GM23338 (cell line): Measurements from ENCODE around the gene PLPPR3. TPM values are rescaled to one million over a fixed set of nuclear protein-coding genes. Genes with fewer than 3 reads are reported as not detected.

ENCODE experiments used
- ATAC-seq: fragments of 200-7000 bp; cut with Tn5 transposase; 3 replicates; pipeline ENCODE4 v1.9.1; 2020
- DNase-seq: peaks from one replicate; pipeline ENCODE4 v3.0.0-alpha.2; 2015; ENCODE audit warnings: low spot score
- H2AFZ ChIP-seq: fragments of 200-600 bp; sonication (generic); 2 replicates; pipeline ENCODE4 v1.8.0; 2016; ENCODE audit warnings: antibody characterized with exemption, mild to moderate bottlenecking, moderate library complexity
- H3F3A ChIP-seq: fragments of 200-600 bp; sonication (generic); replicated peaks from 2 replicates; pipeline ENCODE4 v1.8.0; 2017; ENCODE audit warnings: antibody characterized with exemption, mixed run types, low read depth
- H3K27ac ChIP-seq: fragments of 200-600 bp; sonication (generic); 2 replicates; pipeline ENCODE4 v1.6.1; 2016; ENCODE audit warnings: low read depth
- H3K27me3 ChIP-seq: fragments of 200-600 bp; sonication (generic); 2 replicates; pipeline ENCODE4 v1.8.0; 2016; ENCODE audit warnings: mild to moderate bottlenecking, mixed run types, moderate library complexity; ENCODE audit not compliant: insufficient read depth
- H3K36me3 ChIP-seq: fragments of 200-600 bp; sonication (generic); 2 replicates; pipeline ENCODE4 v1.8.0; 2016; ENCODE audit warnings: mild to moderate bottlenecking; ENCODE audit not compliant: insufficient read depth
- H3K4me1 ChIP-seq: fragments of 200-600 bp; sonication (generic); 2 replicates; pipeline ENCODE4 v1.8.0; 2016; ENCODE audit warnings: mild to moderate bottlenecking, moderate library complexity; ENCODE audit not compliant: insufficient read depth
- H3K4me2 ChIP-seq: fragments of 200-600 bp; sonication (generic); 2 replicates; pipeline ENCODE4 v1.7.1; 2017; ENCODE audit warnings: mixed run types
- H3K4me3 ChIP-seq: fragments of 200-600 bp; sonication (generic); 2 replicates; pipeline ENCODE4 v1.6.1; 2016; ENCODE audit warnings: mixed run types
- H3K79me2 ChIP-seq: fragments of 200-600 bp; sonication (generic); replicated peaks from 2 replicates; pipeline ENCODE4 v1.8.0; 2017; ENCODE audit warnings: mild to moderate bottlenecking; ENCODE audit not compliant: insufficient read depth
- H3K9me2 ChIP-seq: fragments of 200-600 bp; sonication (generic); 2 replicates; pipeline ENCODE4 v1.8.0; 2017; ENCODE audit not compliant: insufficient read depth
- H4K20me1 ChIP-seq: fragments of 200-600 bp; sonication (generic); replicated peaks from 2 replicates; pipeline ENCODE4 v1.8.0; 2017; ENCODE audit warnings: mild to moderate bottlenecking; ENCODE audit not compliant: insufficient read depth
- H3K27ac Mint-ChIP-seq: 2 replicates; pipeline ENCODE4 v1.8.0; 2020; ENCODE audit warnings: inconsistent platforms, mild to moderate bottlenecking, moderate library complexity, mixed read lengths
- H3K27me3 Mint-ChIP-seq: 3 replicates; pipeline ENCODE4 v1.8.0; 2022; ENCODE audit warnings: low read depth, mild to moderate bottlenecking, moderate library complexity, mixed read lengths, inconsistent platforms; ENCODE audit not compliant: insufficient read depth, poor library complexity
- H3K36me3 Mint-ChIP-seq: 3 replicates; pipeline ENCODE4 v1.8.0; 2021; ENCODE audit warnings: low read depth, mild to moderate bottlenecking, inconsistent platforms, moderate library complexity, mixed read lengths
- H3K4me1 Mint-ChIP-seq: 3 replicates; pipeline ENCODE4 v1.8.0; 2020; ENCODE audit warnings: mild to moderate bottlenecking, inconsistent platforms, mixed read lengths
- H3K4me3 Mint-ChIP-seq: 3 replicates; pipeline ENCODE4 v1.8.0; 2021; ENCODE audit warnings: moderate library complexity, mild to moderate bottlenecking, inconsistent platforms, mixed read lengths
- H3K9me3 Mint-ChIP-seq: 3 replicates; pipeline ENCODE4 v1.8.0; 2020; ENCODE audit warnings: moderate library complexity, mild to moderate bottlenecking, inconsistent platforms, mixed read lengths
- CREB1 ChIP-seq: fragments of 250-450 bp; sonication (Bioruptor Pico); IDR thresholded peaks from 2 replicates; pipeline ENCODE4 v1.5.0; 2020; ENCODE audit warnings: low read depth, mild to moderate bottlenecking, moderate library complexity
- CTCF ChIP-seq, 2 experiments: fragments of 200-600 bp in 1 of 2; sonication (generic) in 1 of 2; conservative IDR thresholded peaks; 2 replicates each; pipeline versions ENCODE4 v1.5.1 to v1.6.1; 2016 to 2017; ENCODE audit warnings: antibody characterized with exemption in 2 of 2, low read depth in 2 of 2, mild to moderate bottlenecking in 2 of 2, moderate library complexity in 1 of 2
- EZH2 ChIP-seq: fragments of 200-600 bp; sonication (generic); IDR thresholded peaks from one replicate; pipeline ENCODE4 v1.8.0; 2017; ENCODE audit warnings: antibody characterized with exemption, mild to moderate bottlenecking, low read depth; ENCODE audit not compliant: unreplicated experiment
- EZH2phosphoT487 ChIP-seq: fragments of 200-600 bp; sonication (generic); IDR thresholded peaks from one replicate; pipeline ENCODE4 v1.8.1; 2018; ENCODE audit warnings: antibody characterized with exemption; ENCODE audit not compliant: unreplicated experiment
- JUNB ChIP-seq: IDR thresholded peaks from one replicate; pipeline ENCODE4 v1.6.1; 2016; ENCODE audit warnings: antibody characterized with exemption; ENCODE audit not compliant: unreplicated experiment
- NANOG ChIP-seq: IDR thresholded peaks from 2 replicates; pipeline ENCODE4 v1.6.1; 2016; ENCODE audit warnings: antibody characterized with exemption, borderline replicate concordance
- POLR2AphosphoS5 ChIP-seq: IDR thresholded peaks from 2 replicates; pipeline ENCODE4 v1.6.1; 2016; ENCODE audit warnings: antibody characterized with exemption, low read depth
- STAT1 ChIP-seq: IDR thresholded peaks from one replicate; pipeline ENCODE4 v1.6.1; 2016; ENCODE audit warnings: antibody characterized with exemption; ENCODE audit not compliant: unreplicated experiment
- ZNF114 ChIP-seq: fragments of 250-450 bp; sonication (Bioruptor Pico); IDR thresholded peaks from 2 replicates; pipeline ENCODE4 v1.5.0; 2020; ENCODE audit warnings: mild to moderate bottlenecking, moderate library complexity
- ZNF331 ChIP-seq: fragments of 250-450 bp; sonication (Bioruptor Pico); IDR thresholded peaks from 2 replicates; pipeline ENCODE4 v1.5.0; 2020; ENCODE audit warnings: low read depth, mild to moderate bottlenecking, moderate library complexity
- polyA plus RNA-seq: library from polyadenylated mRNA; unstranded; fragments of >200 nt; fragmentation: Nextera tagmentation; extraction: Ambion mirVana; gene quantifications from 2 replicates; pipeline ENCODE4 v1.2.1, GENCODE V29; 2016
- total RNA-seq: library from RNA; depleted of rRNA; stranded (reverse); fragments of >200 nt; shearing (Covaris generic); gene quantifications from 2 replicates; pipeline ENCODE4 v1.2.3, GENCODE V29; 2014
- TF ChIP-seq, protein P1 (sequence below): IDR thresholded peaks from 2 replicates; pipeline ENCODE4 v1.6.1; 2016; ENCODE audit warnings: antibody characterized with exemption
- TF ChIP-seq, protein P2 (sequence below): IDR thresholded peaks from one replicate; pipeline ENCODE4 v1.6.1; 2018; ENCODE audit warnings: antibody characterized with exemption; ENCODE audit not compliant: unreplicated experiment
- TF ChIP-seq, protein P3 (sequence below): fragments of 250-450 bp; sonication (Bioruptor Pico); IDR thresholded peaks from 2 replicates; pipeline ENCODE4 v1.5.0; 2020; ENCODE audit warnings: mild to moderate bottlenecking, moderate library complexity

The PLPPR3 gene
- total and polyA plus RNA-seq, 2 experiments from 2014 or later: 14.8 to 81.1 TPM

DNA sequence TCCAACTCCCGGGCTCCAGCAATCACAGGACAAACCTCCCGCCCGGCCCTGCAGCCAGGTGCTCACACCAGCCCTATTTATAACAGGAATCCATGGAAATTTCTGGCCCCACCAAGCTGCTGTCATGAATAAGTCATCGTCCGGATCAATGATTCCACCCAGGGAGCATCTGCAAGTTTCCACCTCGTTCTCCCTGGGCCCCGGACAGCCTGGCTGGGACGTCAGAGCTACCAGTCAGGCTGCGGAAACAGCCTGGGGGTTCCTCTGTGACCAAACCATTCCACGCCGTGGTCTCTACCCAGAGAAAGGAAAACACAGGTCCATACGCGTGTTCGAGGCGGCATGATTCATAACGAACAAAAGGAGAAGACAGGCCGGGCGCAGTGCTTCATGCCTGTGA lies 45.2 kb downstream of the PLPPR3 start:
- DNase-seq: no peak
- ATAC-seq: no peak
- Histone ChIP-seq H2AFZ (no peak overlapping the region), H3K36me3 (no peaks in the 10 kb centered on the region), H3K27ac (no peak overlapping the region), H3K4me3 (no peak overlapping the region), H3K4me2 (no peak overlapping the region), H3K9me2 (no peaks in the 10 kb centered on the region), H3K79me2 (0 out of 2 replicates have a peak, but pooled peaks cover 4% of the 10 kb centered on the region), H3K27me3 (no peaks in the 10 kb centered on the region), H4K20me1 (no peaks in the 10 kb centered on the region), H3F3A (0 out of 2 replicates have a peak, but pooled peaks cover 7% of the 10 kb centered on the region), H3K4me1 (peaks cover 8% of the 10 kb centered on the region)
- no peak for TF ChIP-seq CREB1
- TF ChIP-seq ZNF114 (CRISPR knock-in tag): no peak
- TF ChIP-seq JUNB: no peak
- TF ChIP-seq, protein P1, sequence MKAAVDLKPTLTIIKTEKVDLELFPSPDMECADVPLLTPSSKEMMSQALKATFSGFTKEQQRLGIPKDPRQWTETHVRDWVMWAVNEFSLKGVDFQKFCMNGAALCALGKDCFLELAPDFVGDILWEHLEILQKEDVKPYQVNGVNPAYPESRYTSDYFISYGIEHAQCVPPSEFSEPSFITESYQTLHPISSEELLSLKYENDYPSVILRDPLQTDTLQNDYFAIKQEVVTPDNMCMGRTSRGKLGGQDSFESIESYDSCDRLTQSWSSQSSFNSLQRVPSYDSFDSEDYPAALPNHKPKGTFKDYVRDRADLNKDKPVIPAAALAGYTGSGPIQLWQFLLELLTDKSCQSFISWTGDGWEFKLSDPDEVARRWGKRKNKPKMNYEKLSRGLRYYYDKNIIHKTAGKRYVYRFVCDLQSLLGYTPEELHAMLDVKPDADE: no peak
- TF ChIP-seq NANOG: no peak
- no peak for TF ChIP-seq STAT1
- TF ChIP-seq, protein P2, sequence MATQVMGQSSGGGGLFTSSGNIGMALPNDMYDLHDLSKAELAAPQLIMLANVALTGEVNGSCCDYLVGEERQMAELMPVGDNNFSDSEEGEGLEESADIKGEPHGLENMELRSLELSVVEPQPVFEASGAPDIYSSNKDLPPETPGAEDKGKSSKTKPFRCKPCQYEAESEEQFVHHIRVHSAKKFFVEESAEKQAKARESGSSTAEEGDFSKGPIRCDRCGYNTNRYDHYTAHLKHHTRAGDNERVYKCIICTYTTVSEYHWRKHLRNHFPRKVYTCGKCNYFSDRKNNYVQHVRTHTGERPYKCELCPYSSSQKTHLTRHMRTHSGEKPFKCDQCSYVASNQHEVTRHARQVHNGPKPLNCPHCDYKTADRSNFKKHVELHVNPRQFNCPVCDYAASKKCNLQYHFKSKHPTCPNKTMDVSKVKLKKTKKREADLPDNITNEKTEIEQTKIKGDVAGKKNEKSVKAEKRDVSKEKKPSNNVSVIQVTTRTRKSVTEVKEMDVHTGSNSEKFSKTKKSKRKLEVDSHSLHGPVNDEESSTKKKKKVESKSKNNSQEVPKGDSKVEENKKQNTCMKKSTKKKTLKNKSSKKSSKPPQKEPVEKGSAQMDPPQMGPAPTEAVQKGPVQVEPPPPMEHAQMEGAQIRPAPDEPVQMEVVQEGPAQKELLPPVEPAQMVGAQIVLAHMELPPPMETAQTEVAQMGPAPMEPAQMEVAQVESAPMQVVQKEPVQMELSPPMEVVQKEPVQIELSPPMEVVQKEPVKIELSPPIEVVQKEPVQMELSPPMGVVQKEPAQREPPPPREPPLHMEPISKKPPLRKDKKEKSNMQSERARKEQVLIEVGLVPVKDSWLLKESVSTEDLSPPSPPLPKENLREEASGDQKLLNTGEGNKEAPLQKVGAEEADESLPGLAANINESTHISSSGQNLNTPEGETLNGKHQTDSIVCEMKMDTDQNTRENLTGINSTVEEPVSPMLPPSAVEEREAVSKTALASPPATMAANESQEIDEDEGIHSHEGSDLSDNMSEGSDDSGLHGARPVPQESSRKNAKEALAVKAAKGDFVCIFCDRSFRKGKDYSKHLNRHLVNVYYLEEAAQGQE: no peak
- TF ChIP-seq ZNF331 (CRISPR knock-in tag): no peak
- TF ChIP-seq EZH2phosphoT487: no peak
- TF ChIP-seq POLR2AphosphoS5: no peak
- TF ChIP-seq, protein P3, sequence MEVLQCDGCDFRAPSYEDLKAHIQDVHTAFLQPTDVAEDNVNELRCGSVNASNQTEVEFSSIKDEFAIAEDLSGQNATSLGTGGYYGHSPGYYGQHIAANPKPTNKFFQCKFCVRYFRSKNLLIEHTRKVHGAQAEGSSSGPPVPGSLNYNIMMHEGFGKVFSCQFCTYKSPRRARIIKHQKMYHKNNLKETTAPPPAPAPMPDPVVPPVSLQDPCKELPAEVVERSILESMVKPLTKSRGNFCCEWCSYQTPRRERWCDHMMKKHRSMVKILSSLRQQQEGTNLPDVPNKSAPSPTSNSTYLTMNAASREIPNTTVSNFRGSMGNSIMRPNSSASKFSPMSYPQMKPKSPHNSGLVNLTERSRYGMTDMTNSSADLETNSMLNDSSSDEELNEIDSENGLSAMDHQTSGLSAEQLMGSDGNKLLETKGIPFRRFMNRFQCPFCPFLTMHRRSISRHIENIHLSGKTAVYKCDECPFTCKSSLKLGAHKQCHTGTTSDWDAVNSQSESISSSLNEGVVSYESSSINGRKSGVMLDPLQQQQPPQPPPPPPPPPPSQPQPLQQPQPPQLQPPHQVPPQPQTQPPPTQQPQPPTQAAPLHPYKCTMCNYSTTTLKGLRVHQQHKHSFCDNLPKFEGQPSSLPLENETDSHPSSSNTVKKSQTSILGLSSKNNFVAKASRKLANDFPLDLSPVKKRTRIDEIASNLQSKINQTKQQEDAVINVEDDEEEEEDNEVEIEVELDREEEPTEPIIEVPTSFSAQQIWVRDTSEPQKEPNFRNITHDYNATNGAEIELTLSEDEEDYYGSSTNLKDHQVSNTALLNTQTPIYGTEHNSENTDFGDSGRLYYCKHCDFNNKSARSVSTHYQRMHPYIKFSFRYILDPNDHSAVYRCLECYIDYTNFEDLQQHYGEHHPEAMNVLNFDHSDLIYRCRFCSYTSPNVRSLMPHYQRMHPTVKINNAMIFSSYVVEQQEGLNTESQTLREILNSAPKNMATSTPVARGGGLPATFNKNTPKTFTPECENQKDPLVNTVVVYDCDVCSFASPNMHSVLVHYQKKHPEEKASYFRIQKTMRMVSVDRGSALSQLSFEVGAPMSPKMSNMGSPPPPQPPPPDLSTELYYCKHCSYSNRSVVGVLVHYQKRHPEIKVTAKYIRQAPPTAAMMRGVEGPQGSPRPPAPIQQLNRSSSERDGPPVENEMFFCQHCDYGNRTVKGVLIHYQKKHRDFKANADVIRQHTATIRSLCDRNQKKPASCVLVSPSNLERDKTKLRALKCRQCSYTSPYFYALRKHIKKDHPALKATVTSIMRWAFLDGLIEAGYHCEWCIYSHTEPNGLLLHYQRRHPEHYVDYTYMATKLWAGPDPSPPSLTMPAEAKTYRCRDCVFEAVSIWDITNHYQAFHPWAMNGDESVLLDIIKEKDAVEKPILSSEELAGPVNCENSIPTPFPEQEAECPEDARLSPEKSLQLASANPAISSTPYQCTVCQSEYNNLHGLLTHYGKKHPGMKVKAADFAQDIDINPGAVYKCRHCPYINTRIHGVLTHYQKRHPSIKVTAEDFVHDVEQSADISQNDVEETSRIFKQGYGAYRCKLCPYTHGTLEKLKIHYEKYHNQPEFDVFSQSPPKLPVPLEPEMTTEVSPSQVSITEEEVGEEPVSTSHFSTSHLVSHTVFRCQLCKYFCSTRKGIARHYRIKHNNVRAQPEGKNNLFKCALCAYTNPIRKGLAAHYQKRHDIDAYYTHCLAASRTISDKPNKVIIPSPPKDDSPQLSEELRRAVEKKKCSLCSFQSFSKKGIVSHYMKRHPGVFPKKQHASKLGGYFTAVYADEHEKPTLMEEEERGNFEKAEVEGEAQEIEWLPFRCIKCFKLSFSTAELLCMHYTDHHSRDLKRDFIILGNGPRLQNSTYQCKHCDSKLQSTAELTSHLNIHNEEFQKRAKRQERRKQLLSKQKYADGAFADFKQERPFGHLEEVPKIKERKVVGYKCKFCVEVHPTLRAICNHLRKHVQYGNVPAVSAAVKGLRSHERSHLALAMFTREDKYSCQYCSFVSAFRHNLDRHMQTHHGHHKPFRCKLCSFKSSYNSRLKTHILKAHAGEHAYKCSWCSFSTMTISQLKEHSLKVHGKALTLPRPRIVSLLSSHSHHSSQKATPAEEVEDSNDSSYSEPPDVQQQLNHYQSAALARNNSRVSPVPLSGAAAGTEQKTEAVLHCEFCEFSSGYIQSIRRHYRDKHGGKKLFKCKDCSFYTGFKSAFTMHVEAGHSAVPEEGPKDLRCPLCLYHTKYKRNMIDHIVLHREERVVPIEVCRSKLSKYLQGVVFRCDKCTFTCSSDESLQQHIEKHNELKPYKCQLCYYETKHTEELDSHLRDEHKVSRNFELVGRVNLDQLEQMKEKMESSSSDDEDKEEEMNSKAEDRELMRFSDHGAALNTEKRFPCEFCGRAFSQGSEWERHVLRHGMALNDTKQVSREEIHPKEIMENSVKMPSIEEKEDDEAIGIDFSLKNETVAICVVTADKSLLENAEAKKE: no peak
- TF ChIP-seq CTCF (conservative IDR thresholded peaks at IDR 0.05; ENCODE audit: low read depth in 2 of 2): no peak
- no peak for TF ChIP-seq EZH2
- no peaks in the 10 kb centered on the region for H3K9me3 Mint-ChIP-seq
- peaks cover 1% of the 10 kb centered on the region; the same call in 2 of the 3 replicates for H3K4me1 Mint-ChIP-seq
- H3K27me3 Mint-ChIP-seq: peaks cover 11% of the 10 kb centered on the region
- H3K27ac Mint-ChIP-seq: no peak overlapping the region
- H3K4me3 Mint-ChIP-seq: no peak overlapping the region; the same call in 2 of the 3 replicates
- no peaks in the 10 kb centered on the region for H3K36me3 Mint-ChIP-seq
